ENCODE data around the gene SGF29. TPM values are rescaled to one million over a fixed set of nuclear protein-coding genes. Genes with fewer than 3 reads are reported as not detected.
"Not testable (repeated sequence)": the region's sequence is repeated elsewhere in the genome, so short reads cannot be mapped to it uniquely, and the experiment has no call there.

SGF29 gene
- total and polyA plus RNA-seq, 2 of the 8 experiments (the other 6 are each of a cell fraction or from before 2014, with no cell fraction given), result 3.1 to 22.7 TPM

DNA sequence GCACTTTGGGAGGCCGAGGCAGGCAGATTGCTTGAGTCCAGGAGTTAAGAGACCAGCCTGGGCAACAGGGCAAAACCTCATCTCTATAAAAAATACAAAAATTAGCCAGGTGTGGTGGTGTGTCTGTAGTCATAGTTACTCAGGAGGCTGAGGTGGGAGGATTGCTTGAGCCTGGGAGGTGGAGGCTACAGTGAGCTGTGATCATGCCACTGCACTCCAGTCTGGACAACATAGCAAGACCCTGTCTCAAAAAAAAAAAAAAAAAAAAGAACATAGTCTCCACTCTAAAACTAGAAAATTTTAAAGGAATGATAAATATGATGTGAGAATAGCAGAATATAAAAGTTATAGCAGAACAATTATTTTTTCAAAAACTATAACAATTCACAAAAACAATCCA lies 66.6 kb downstream of the SGF29 start:
- H3K9ac ChIP-seq (replicated peaks in 1 of 4; ENCODE audit: extremely low read depth in 1 of 4, low read depth in 3 of 4, low read length in 3 of 4); H2BK5ac ChIP-seq (ENCODE audit: low read depth, low read length); H3K27me3 ChIP-seq (replicated peaks in 1 of 4; ENCODE audit: control insufficient read depth in 3 of 4, extremely low read depth in 1 of 4, insufficient read depth in 3 of 4, low read length in 3 of 4); H4K5ac ChIP-seq (ENCODE audit: insufficient read length, low read depth, low read length); POLR2A ChIA-PET (ENCODE audit: partially characterized antibody); H2BK120ac ChIP-seq (replicated peaks; ENCODE audit: low read depth, low read length); H3K56ac ChIP-seq (replicated peaks; ENCODE audit: insufficient read length, low read depth, low read length); H3K79me1 ChIP-seq (ENCODE audit: low read depth, low read length); H3K4me1 ChIP-seq (replicated peaks in 1 of 4; ENCODE audit: control insufficient read depth in 3 of 4, insufficient read depth in 4 of 4, low read length in 3 of 4); H2AK5ac ChIP-seq (ENCODE audit: low read depth, low read length); H2BK12ac ChIP-seq (ENCODE audit: low read depth, low read length); H3K79me2 ChIP-seq (ENCODE audit: control insufficient read depth in 1 of 2, insufficient read depth in 2 of 2, low read length in 2 of 2); H4K91ac ChIP-seq (replicated peaks; ENCODE audit: insufficient read length, low read length); H3K36me3 ChIP-seq (ENCODE audit: control insufficient read depth in 2 of 4, insufficient read depth in 4 of 4, low read length in 3 of 4); H3K9me3 ChIP-seq (ENCODE audit: insufficient read depth in 2 of 2, low read depth in 1 of 2, low read length in 1 of 2); H4K20me1 ChIP-seq (replicated peaks in 1 of 2; ENCODE audit: control insufficient read depth in 1 of 2, insufficient read depth in 2 of 2, low read length in 2 of 2); H3K4me2 ChIP-seq (ENCODE audit: insufficient read depth in 1 of 2, low read depth in 2 of 2, low read length in 2 of 2); H3K4me3 ChIP-seq (ENCODE audit: extremely low read depth in 1 of 4, insufficient read depth in 2 of 4, low read depth in 3 of 4, low read length in 4 of 4); FAIRE-seq; H3K18ac ChIP-seq (ENCODE audit: extremely low read depth, low read length); H3K27ac ChIP-seq (ENCODE audit: low read depth, low read length); H2BK20ac ChIP-seq (ENCODE audit: low read length); H3K14ac ChIP-seq (ENCODE audit: insufficient read length); H3K23ac ChIP-seq (ENCODE audit: insufficient read length); CTCF ChIA-PET (ENCODE audit: partially characterized antibody); H2BK15ac ChIP-seq (ENCODE audit: low read length); DNase-seq (ENCODE audit: low read depth in 1 of 2, low spot score in 2 of 2); H3K4ac ChIP-seq (replicated peaks; ENCODE audit: insufficient read length, low read depth, low read length); H4K8ac ChIP-seq (ENCODE audit: extremely low read depth, insufficient read depth, low read length); H3K23me2 ChIP-seq (ENCODE audit: low read depth, low read length); H2AFZ ChIP-seq (ENCODE audit: low read length): not testable (repeated sequence)
- WGBS, 2 experiments (ENCODE audit: extremely low coverage in 1 of 2, insufficient coverage in 1 of 2, insufficient read length in 1 of 2, insufficient replicate concordance in 2 of 2, low coverage in 1 of 2, low lambda C conversion rate in 2 of 2, missing lambda C conversion rate in 1 of 2), result 79% methylated on average over 1 of the region's 1 CpG; no CpG with 5 or more reads in 1 of the 2 experiments

All from H1 (cell line).